ENCODE measurements around the gene SALL2. TPM values are rescaled to one million over a fixed set of nuclear protein-coding genes. Genes with fewer than 3 reads are reported as not detected.

The SALL2 gene
- total RNA-seq, 1 experiment from 2014 or later: 3.5 TPM

DNA sequence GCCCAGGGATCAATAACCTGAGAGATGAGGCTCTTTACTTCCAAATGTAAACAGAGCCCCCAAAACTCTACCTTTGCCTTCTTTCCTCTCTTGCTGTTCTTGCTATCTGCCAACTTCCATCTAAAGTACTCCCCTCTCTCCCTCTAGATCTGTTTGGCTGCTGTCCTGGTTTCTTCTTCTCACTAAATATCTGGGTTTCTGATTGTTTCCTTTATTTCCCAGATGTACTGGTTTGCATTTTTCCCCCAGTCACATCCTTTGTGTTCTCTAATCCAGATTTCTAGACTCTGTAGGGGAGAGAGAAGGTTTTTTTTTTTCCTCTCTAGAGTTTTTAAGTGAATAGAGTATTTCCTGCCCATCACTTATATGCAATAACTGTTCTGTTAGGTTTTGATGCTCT is 7.1 kb upstream of the SALL2 start:
- no TSS peak for BruUV-seq (replicated peaks)
- Mint-ChIP-seq H3K4me1 (ENCODE audit: low read depth, unreplicated experiment) (peaks cover 14% of the 10 kb centered on the region), H3K4me3 (ENCODE audit: low read depth, unreplicated experiment) (no peak overlapping the region), H3K27ac (ENCODE audit: unreplicated experiment) (no peak overlapping the region), H3K36me3 (ENCODE audit: insufficient read depth, unreplicated experiment) (no peaks in the 10 kb centered on the region), H3K27me3 (ENCODE audit: unreplicated experiment) (peaks cover 57% of the 10 kb centered on the region), H3K9me3 (ENCODE audit: low read depth, unreplicated experiment) (no peaks in the 10 kb centered on the region)
- DNase-seq: no peak
- CTCF ChIA-PET: no interaction called here
- TF ChIP-seq, protein P1, sequence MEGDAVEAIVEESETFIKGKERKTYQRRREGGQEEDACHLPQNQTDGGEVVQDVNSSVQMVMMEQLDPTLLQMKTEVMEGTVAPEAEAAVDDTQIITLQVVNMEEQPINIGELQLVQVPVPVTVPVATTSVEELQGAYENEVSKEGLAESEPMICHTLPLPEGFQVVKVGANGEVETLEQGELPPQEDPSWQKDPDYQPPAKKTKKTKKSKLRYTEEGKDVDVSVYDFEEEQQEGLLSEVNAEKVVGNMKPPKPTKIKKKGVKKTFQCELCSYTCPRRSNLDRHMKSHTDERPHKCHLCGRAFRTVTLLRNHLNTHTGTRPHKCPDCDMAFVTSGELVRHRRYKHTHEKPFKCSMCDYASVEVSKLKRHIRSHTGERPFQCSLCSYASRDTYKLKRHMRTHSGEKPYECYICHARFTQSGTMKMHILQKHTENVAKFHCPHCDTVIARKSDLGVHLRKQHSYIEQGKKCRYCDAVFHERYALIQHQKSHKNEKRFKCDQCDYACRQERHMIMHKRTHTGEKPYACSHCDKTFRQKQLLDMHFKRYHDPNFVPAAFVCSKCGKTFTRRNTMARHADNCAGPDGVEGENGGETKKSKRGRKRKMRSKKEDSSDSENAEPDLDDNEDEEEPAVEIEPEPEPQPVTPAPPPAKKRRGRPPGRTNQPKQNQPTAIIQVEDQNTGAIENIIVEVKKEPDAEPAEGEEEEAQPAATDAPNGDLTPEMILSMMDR (IDR thresholded peaks at IDR 0.05; ENCODE audit: unreplicated experiment): no peak
- intact Hi-C loops (cut with micrococcal nuclease; ENCODE audit: unreplicated experiment): no loop called here

DNA sequence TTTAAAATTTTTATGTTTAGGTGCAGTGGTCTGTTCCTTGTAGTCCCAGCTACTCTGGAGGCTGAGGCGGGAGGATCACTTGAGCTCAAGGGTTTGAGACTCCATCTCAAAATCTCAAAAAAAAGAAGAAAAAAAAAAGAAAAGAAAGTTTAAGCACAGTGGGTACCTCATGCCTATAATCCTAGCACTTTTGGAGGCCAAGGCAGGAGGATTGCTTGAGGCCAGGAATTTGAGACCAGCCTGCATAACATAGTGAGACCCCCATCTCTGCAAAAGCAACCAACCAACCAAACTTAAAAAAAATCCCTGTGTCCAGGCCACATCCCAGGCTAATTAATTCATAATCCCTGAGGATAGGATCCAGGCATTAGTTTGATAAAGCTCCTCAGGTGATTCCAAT is 3.4 kb upstream of the SALL2 start:
- no TSS peak for BruUV-seq (replicated peaks)
- no peak overlapping the region for H3K4me3 Mint-ChIP-seq (ENCODE audit: low read depth, unreplicated experiment)
- TF ChIP-seq, protein P1 (IDR thresholded peaks at IDR 0.05; ENCODE audit: unreplicated experiment): no peak
- peaks cover 24% of the 10 kb centered on the region for H3K27me3 Mint-ChIP-seq (ENCODE audit: unreplicated experiment)
- H3K4me1 Mint-ChIP-seq (ENCODE audit: low read depth, unreplicated experiment): no peaks in the 10 kb centered on the region
- no peak for DNase-seq
- peaks cover 11% of the 10 kb centered on the region for H3K36me3 Mint-ChIP-seq (ENCODE audit: insufficient read depth, unreplicated experiment)
- no peaks in the 10 kb centered on the region for H3K9me3 Mint-ChIP-seq (ENCODE audit: low read depth, unreplicated experiment)
- no peak overlapping the region for H3K27ac Mint-ChIP-seq (ENCODE audit: unreplicated experiment)
- intact Hi-C loops (cut with micrococcal nuclease; ENCODE audit: unreplicated experiment): no loop called here
- CTCF ChIA-PET: interaction anchor here (0.7 to 1.3 kb wide), 2 partner anchors 9 to 34 kb away, joined by 3 to 4 read pairs; no protein-coding TSS in a partner anchor

DNA sequence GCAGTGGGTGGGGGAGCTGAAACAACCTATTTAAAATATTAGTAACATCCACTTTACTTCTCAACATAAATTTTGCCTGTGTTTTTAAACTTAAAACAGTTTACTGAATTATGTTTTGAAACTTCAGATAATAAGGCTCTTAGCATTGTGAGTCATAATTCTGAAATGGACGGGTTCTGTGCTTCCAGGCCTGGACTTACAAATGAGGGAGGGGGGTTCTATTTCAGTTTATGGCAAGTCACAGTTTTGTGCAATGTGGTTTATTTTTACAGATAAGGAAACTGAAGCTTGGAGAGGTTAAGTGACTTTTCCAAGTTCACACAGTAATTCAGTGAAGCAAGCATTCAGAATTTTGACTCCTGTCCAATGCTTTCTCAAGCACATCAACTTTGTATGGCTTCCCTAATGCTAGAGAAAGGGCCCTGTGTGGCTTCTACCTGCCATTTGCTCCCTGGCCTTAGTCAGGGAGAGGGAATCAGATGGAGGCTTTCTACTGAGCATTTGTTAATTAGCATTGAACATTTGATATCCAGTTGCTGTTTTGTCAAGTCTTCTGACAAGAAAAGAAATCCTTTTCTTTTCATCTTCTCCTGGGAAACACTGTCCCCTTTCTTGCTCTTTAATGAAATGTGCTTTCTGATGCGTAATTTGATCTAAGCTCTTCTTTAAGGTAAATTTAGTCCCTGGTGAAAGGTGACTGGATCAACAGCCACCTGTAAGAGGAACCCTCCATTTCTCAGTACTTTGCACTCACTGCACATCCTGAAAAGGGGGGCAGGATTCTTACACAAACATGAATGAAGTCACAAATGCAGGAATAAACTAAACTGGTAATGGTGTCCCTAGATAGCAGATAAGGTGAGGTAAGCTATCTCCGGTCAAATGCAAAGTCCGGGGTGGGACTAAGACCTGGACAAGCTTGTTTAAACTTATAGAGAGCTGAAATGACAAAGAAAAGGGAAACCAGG is 2.5 kb upstream of the SALL2 start:
- TF ChIP-seq, protein P1 (IDR thresholded peaks at IDR 0.05; ENCODE audit: unreplicated experiment): no peak
- no peak for DNase-seq
- Mint-ChIP-seq H3K27me3 (ENCODE audit: unreplicated experiment) (peaks cover 20% of the 10 kb centered on the region), H3K27ac (ENCODE audit: unreplicated experiment) (no peak overlapping the region), H3K9me3 (ENCODE audit: low read depth, unreplicated experiment) (no peaks in the 10 kb centered on the region), H3K36me3 (ENCODE audit: insufficient read depth, unreplicated experiment) (peaks cover 11% of the 10 kb centered on the region), H3K4me1 (ENCODE audit: low read depth, unreplicated experiment) (no peaks in the 10 kb centered on the region), H3K4me3 (ENCODE audit: low read depth, unreplicated experiment) (no peak overlapping the region)
- BruUV-seq (replicated peaks): no TSS peak
- intact Hi-C loops (cut with micrococcal nuclease; ENCODE audit: unreplicated experiment): no loop called here
- CTCF ChIA-PET: interaction anchor here (0.5 to 0.7 kb wide), 2 partner anchors 33 to 344 kb away, joined by 3 read pairs; no protein-coding TSS in a partner anchor

DNA sequence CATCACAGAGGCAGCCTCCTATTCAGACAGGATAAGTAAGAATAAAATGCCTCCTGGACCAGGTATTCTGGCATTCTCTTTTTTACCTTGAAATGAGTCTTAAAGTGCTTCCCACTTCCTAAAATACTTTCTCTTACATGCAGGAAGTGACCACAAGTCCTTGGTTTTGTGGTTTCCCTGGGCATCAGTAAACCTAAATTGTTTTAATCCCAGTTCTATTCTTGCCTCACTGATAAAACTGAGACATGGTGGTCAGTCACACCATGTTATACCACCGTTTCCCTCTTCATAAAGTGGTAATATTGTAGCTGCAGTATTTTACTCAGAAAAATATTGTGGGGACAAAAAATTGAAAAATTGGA is 1.2 kb upstream of the SALL2 start:
- no peaks in the 10 kb centered on the region for H3K9me3 Mint-ChIP-seq (ENCODE audit: low read depth, unreplicated experiment)
- peak overlapping the region; percentile 72 for H3K4me3 Mint-ChIP-seq (ENCODE audit: low read depth, unreplicated experiment)
- TF ChIP-seq, protein P1 (IDR thresholded peaks at IDR 0.05; ENCODE audit: unreplicated experiment): no peak
- H3K36me3 Mint-ChIP-seq (ENCODE audit: insufficient read depth, unreplicated experiment): peaks cover 11% of the 10 kb centered on the region
- H3K4me1 Mint-ChIP-seq (ENCODE audit: low read depth, unreplicated experiment): no peaks in the 10 kb centered on the region
- CTCF ChIA-PET: no interaction called here
- intact Hi-C loops (cut with micrococcal nuclease; ENCODE audit: unreplicated experiment): no loop called here
- peaks cover 16% of the 10 kb centered on the region for H3K27me3 Mint-ChIP-seq (ENCODE audit: unreplicated experiment)
- no peak overlapping the region for H3K27ac Mint-ChIP-seq (ENCODE audit: unreplicated experiment)
- no peak for DNase-seq
- no TSS peak for BruUV-seq (replicated peaks)
